Smooth muscle cell (in vitro differentiated cells): ENCODE data around the gene SCRG1. TPM values are rescaled to one million over a fixed set of nuclear protein-coding genes. Genes with fewer than 3 reads are reported as not detected.

ENCODE experiments used
- DNase-seq: peaks from one replicate; lab custom pipeline; 2025; ENCODE audit not compliant: unreplicated experiment; lab: John Stamatoyannopoulos, UW
- H2AFZ ChIP-seq: fragments of 200-600 bp; sonication (generic); 2 replicates; pipeline ENCODE4 v1.6.0; 2016; ENCODE audit warnings: antibody characterized with exemption, low read depth, mild to moderate bottlenecking
- H3F3A ChIP-seq: fragments of 200-600 bp; sonication (generic); 2 replicates; pipeline ENCODE4 v1.6.0; 2017; ENCODE audit warnings: antibody characterized with exemption, low read depth
- H3K27ac ChIP-seq: fragments of 200-600 bp; sonication (generic); 2 replicates; pipeline ENCODE4 v1.5.1; 2016; ENCODE audit warnings: low read depth, mild to moderate bottlenecking
- H3K27me3 ChIP-seq: fragments of 200-600 bp; sonication (generic); 2 replicates; pipeline ENCODE4 v1.6.1; 2016; ENCODE audit warnings: low read depth, mild to moderate bottlenecking
- H3K36me3 ChIP-seq: fragments of 200-600 bp; sonication (generic); 2 replicates; pipeline ENCODE4 v1.5.1; 2016; ENCODE audit warnings: low read depth
- H3K4me1 ChIP-seq: fragments of 200-600 bp; sonication (generic); 2 replicates; pipeline ENCODE4 v1.5.1; 2016; ENCODE audit warnings: low read depth
- H3K4me2 ChIP-seq: fragments of 200-600 bp; sonication (generic); 2 replicates; pipeline ENCODE4 v1.6.0; 2016; ENCODE audit warnings: mild to moderate bottlenecking
- H3K4me3 ChIP-seq: fragments of 200-600 bp; sonication (generic); 2 replicates; pipeline ENCODE4 v1.5.1; 2016; ENCODE audit warnings: mild to moderate bottlenecking
- H3K79me2 ChIP-seq: fragments of 200-600 bp; sonication (generic); 2 replicates; pipeline ENCODE4 v1.6.0; 2016; ENCODE audit warnings: low read depth, mild to moderate bottlenecking
- H3K9ac ChIP-seq: fragments of 200-600 bp; sonication (generic); 2 replicates; pipeline ENCODE4 v1.6.0; 2016; ENCODE audit warnings: low read depth
- H3K9me3 ChIP-seq: fragments of 200-600 bp; sonication (generic); replicated peaks from 2 replicates; pipeline ENCODE4 v1.5.1; 2016; ENCODE audit warnings: low read depth
- H4K20me1 ChIP-seq: fragments of 200-600 bp; sonication (generic); 2 replicates; pipeline ENCODE4 v1.6.0; 2016; ENCODE audit warnings: low read depth
- WGBS: methylation state at CpG from one replicate; pipeline ENCODE4 v1.1.7; 2016; ENCODE audit warnings: low lambda C conversion rate; 5-methylcytosine and 5-hydroxymethylcytosine counted together
- polyA plus RNA-seq: library from polyadenylated mRNA; unstranded; fragments of >200 nt; fragmentation: Nextera tagmentation; extraction: Ambion mirVana; gene quantifications from 2 replicates; pipeline ENCODE4 v1.2.1, GENCODE V29; 2016
- total RNA-seq: library from RNA; depleted of rRNA; stranded (reverse); fragments of >200 nt; gene quantifications from 2 replicates; pipeline ENCODE4 v1.2.3, GENCODE V29; 2014
- TF ChIP-seq, protein P1 (sequence below): fragments of 200-600 bp; sonication (generic); IDR thresholded peaks from 2 replicates; pipeline ENCODE4 v1.5.1; 2017; ENCODE audit warnings: borderline replicate concordance, mild to moderate bottlenecking, antibody characterized with exemption; ENCODE audit not compliant: insufficient read depth, poor library complexity, severe bottlenecking

SCRG1 gene
- total and polyA plus RNA-seq, 2 experiments from 2014 or later, result 3.1 to 18.5 TPM

DNA sequence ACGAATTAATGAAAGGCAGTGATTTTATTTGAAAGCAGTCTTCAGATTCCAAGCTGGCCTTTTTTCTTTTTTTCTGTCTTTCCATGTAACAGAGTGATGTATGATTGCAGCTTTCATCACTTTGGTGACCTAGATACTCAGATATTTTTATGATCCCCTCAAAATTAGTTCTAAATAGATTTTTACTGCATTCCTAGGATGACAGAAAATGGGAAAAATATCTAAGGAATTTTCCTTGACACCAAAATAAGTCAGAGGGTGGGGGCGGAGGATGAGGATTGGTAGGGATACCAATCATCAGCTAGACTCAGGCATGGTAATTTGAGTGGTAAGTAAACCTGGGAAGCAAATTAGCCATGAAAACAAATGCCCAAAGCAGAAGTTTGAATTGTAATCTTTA, 52.8 kb downstream of the SCRG1 start:
- WGBS, result 55% methylated on average over 2 of the region's 2 CpGs
- H3K4me2 ChIP-seq, result peak overlapping the region; percentile 52
- H3K27ac ChIP-seq, result no peak overlapping the region
- no peak for DNase-seq
- H3K9ac ChIP-seq, result no peak overlapping the region
- no peak overlapping the region for H3K4me3 ChIP-seq
- H3F3A ChIP-seq, result no peaks in the 10 kb centered on the region
- no peak overlapping the region for H2AFZ ChIP-seq
- no peaks in the 10 kb centered on the region for H4K20me1 ChIP-seq
- no peaks in the 10 kb centered on the region for H3K9me3 ChIP-seq
- peaks cover 7% of the 10 kb centered on the region for H3K4me1 ChIP-seq
- no peaks in the 10 kb centered on the region for H3K27me3 ChIP-seq
- no peaks in the 10 kb centered on the region for H3K36me3 ChIP-seq
- H3K79me2 ChIP-seq, result no peaks in the 10 kb centered on the region
- TF ChIP-seq, protein P1, sequence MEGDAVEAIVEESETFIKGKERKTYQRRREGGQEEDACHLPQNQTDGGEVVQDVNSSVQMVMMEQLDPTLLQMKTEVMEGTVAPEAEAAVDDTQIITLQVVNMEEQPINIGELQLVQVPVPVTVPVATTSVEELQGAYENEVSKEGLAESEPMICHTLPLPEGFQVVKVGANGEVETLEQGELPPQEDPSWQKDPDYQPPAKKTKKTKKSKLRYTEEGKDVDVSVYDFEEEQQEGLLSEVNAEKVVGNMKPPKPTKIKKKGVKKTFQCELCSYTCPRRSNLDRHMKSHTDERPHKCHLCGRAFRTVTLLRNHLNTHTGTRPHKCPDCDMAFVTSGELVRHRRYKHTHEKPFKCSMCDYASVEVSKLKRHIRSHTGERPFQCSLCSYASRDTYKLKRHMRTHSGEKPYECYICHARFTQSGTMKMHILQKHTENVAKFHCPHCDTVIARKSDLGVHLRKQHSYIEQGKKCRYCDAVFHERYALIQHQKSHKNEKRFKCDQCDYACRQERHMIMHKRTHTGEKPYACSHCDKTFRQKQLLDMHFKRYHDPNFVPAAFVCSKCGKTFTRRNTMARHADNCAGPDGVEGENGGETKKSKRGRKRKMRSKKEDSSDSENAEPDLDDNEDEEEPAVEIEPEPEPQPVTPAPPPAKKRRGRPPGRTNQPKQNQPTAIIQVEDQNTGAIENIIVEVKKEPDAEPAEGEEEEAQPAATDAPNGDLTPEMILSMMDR, result no peak

DNA sequence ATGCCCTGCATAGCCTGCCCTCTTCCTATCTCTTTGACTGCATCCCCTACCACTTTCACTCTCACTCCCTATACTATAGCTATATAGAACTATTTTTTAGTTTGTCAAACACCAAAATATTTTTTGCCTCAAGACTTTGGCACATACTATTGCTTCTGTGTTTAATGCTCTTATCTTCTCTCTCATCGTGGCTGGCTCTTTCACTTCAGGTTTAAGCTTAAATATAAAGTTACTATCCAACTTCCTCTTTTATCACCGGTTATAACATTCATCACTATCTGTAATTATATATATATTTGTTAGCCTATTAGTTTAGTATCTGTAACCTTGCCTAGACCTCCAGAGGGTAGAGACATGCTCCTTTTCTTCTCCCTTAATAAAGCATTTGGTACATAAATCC, 53.3 kb downstream of the SCRG1 start:
- Histone ChIP-seq H2AFZ (no peak overlapping the region), H3K4me3 (no peak overlapping the region), H3K79me2 (no peaks in the 10 kb centered on the region), H3K27ac (no peak overlapping the region), H4K20me1 (no peaks in the 10 kb centered on the region), H3K9me3 (no peaks in the 10 kb centered on the region), H3F3A (no peaks in the 10 kb centered on the region), H3K4me2 (peak overlapping the region; percentile 52), H3K9ac (no peak overlapping the region), H3K4me1 (peaks cover 10% of the 10 kb centered on the region), H3K27me3 (no peaks in the 10 kb centered on the region), H3K36me3 (no peaks in the 10 kb centered on the region)
- DNase-seq, result no peak
- 78% methylated on average over 2 of the region's 2 CpGs for WGBS
- TF ChIP-seq, protein P1, result no peak

DNA sequence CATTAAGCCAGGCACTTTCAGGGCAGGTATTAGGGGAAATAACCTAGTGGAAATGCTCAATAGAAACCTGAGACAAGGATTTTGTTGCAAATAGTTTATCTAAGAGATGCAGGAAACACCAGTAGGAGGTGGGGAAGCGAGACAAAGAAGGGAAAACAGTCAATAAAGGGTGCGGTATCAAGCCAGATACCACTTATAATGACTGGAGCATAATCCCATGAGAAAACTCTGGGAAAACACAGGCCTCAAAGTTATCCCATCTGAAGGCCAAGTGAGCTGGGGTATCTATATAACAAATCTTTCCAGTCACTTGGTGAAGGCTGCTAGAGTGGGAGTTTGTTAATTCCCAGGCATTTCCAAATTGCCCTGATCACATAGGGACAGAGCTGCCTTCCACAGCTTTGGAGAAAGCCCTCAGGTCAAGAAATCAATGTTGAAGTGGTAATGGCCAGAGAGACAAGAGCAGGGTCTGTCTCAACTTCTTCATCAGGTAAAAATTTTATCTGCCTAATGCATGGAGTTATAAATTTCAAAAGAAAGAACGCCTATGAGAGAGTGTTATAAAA, 55.0 kb downstream of the SCRG1 start:
- peaks cover 14% of the 10 kb centered on the region for H3K4me1 ChIP-seq
- no peaks in the 10 kb centered on the region for H3F3A ChIP-seq
- no peaks in the 10 kb centered on the region for H3K9me3 ChIP-seq
- no peaks in the 10 kb centered on the region for H4K20me1 ChIP-seq
- H3K27me3 ChIP-seq, result no peaks in the 10 kb centered on the region
- H2AFZ ChIP-seq, result no peak overlapping the region
- no peak overlapping the region for H3K9ac ChIP-seq
- H3K4me2 ChIP-seq, result no peak overlapping the region
- H3K79me2 ChIP-seq, result no peaks in the 10 kb centered on the region
- no peak for DNase-seq
- no peak overlapping the region for H3K4me3 ChIP-seq
- H3K36me3 ChIP-seq, result no peaks in the 10 kb centered on the region
- 62% methylated on average over 3 of the region's 3 CpGs for WGBS
- TF ChIP-seq, protein P1, result no peak
- H3K27ac ChIP-seq, result no peak overlapping the region

DNA sequence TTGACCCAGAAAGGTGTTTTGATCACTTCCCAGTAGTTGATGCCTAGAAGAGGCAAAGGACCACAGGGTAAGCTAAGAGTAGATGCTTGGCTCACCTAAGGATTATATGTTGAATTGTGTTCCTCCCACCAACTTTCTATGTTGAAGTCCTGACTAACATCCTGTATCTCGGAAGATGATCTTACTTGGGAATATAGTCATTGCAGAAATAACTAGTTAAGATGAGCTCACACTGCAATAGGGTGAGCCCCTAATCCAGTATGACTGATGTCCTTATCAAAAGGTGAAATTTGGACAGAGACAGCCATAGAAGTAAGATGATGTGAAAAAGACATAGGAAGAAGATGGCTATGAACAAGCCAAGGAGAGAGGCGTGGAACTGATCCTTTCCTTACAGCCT, 61.5 kb downstream of the SCRG1 start:
- 95% methylated on average over 2 of the region's 2 CpGs for WGBS
- TF ChIP-seq, protein P1, result no peak
- H3K9ac ChIP-seq, result no peak overlapping the region
- no peak overlapping the region for H3K4me2 ChIP-seq
- no peak for DNase-seq
- peaks cover 15% of the 10 kb centered on the region for H3K79me2 ChIP-seq
- H2AFZ ChIP-seq, result no peak overlapping the region
- H3K36me3 ChIP-seq, result no peaks in the 10 kb centered on the region
- H3K4me3 ChIP-seq, result no peak overlapping the region
- no peaks in the 10 kb centered on the region for H3K9me3 ChIP-seq
- peaks cover 25% of the 10 kb centered on the region for H3K4me1 ChIP-seq
- H3K27ac ChIP-seq, result no peak overlapping the region
- H3K27me3 ChIP-seq, result no peaks in the 10 kb centered on the region
- H4K20me1 ChIP-seq, result peaks cover 9% of the 10 kb centered on the region
- peaks cover 11% of the 10 kb centered on the region for H3F3A ChIP-seq
